Thoracic aorta endothelial cell (primary cell): ENCODE results near the gene EOLA2. TPM values are rescaled to one million over a fixed set of nuclear protein-coding genes. Genes with fewer than 3 reads are reported as not detected.

Source experiments
- total RNA-seq: library from RNA; depleted of rRNA; stranded (reverse); fragments of >200 nt; gene quantifications from 2 replicates; pipeline ENCODE4 v1.2.3, GENCODE V29; 2012

EOLA2 gene
- 19.7 and 26.2 TPM in 2 replicates for total RNA-seq

GRCh38 chrX:149938427-149938880 lies at the start of gene EOLA2:
EOLA2 (minus strand) TSS chrX:149938491; CDS start chrX:149933874, 4,617 bp downstream.

GRCh38 chrX:149929400-149929799 lies 8.9 kb downstream of the EOLA2 start, which contains the start of gene HSFX4:
HSFX4 (plus strand) TSS chrX:149929573; CDS start chrX:149929645, 72 bp downstream.

Other genes with a start within 250 kb of the EOLA2 start
- not detected in 2 replicates for gene MAGEA11, start 226.4 kb downstream of the EOLA2 start, total RNA-seq
- 0.43 and 0.53 TPM in 2 replicates for gene HSFX1, start 164.4 kb downstream of the EOLA2 start, total RNA-seq
- gene MAGEA9, start 156.6 kb downstream of the EOLA2 start, total RNA-seq: not detected in 2 replicates
- gene MAGEA8, start 57.3 kb downstream of the EOLA2 start, total RNA-seq: not detected in 2 replicates
- gene HSFX4, start 8.9 kb downstream of the EOLA2 start, total RNA-seq: not detected in 2 replicates